HG03460 (cell line): ENCODE measurements around the gene BLACAT1.
"Not testable (repeated sequence)": the region's sequence is repeated elsewhere in the genome, so short reads cannot be mapped to it uniquely, and the experiment has no call there.

Source experiments
- ATAC-seq: cut with Tn5 transposase; IDR thresholded peaks from one replicate; pipeline ENCODE4 v1.9.1; 2021; ENCODE audit not compliant: unreplicated experiment

The BLACAT1 gene

GRCh38 chr1:205442051-205442725, 13.7 kb downstream of the BLACAT1 start:
- ATAC-seq = no peak

- ATAC-seq = no peak
Observed at GRCh38 chr1:205441716-205442050, 14.2 kb downstream of the BLACAT1 start.

- no peak for ATAC-seq
Observed at GRCh38 chr1:205441318-205441633, 14.6 kb downstream of the BLACAT1 start.

- peak; percentile 66 for ATAC-seq
Observed at GRCh38 chr1:205440476-205441317, 15.1 kb downstream of the BLACAT1 start.

- no peak for ATAC-seq
Observed at GRCh38 chr1:205440121-205440475, 15.7 kb downstream of the BLACAT1 start.

- no peak for ATAC-seq
Observed at GRCh38 chr1:205438213-205439158, 17.4 kb downstream of the BLACAT1 start.

GRCh38 chr1:205437570-205437969, 18.3 kb downstream of the BLACAT1 start:
- no peak for ATAC-seq

- ATAC-seq = no peak
Observed at GRCh38 chr1:205436776-205437410, 19.0 kb downstream of the BLACAT1 start.

- ATAC-seq = no peak
Observed at GRCh38 chr1:205435578-205436573, 20.0 kb downstream of the BLACAT1 start.

GRCh38 chr1:205434738-205435137, 21.1 kb downstream of the BLACAT1 start:
- ATAC-seq = no peak

GRCh38 chr1:205432692-205433091, 23.2 kb downstream of the BLACAT1 start:
- not testable (repeated sequence) for ATAC-seq

GRCh38 chr1:205432116-205432515, 23.7 kb downstream of the BLACAT1 start:
- ATAC-seq = no peak

- ATAC-seq = no peak
Observed at GRCh38 chr1:205430696-205431305, 25.0 kb downstream of the BLACAT1 start.

GRCh38 chr1:205429762-205430695, 25.8 kb downstream of the BLACAT1 start:
- no peak for ATAC-seq

GRCh38 chr1:205424901-205425600, 30.8 kb downstream of the BLACAT1 start:
- no peak for ATAC-seq

- no peak for ATAC-seq
Observed at GRCh38 chr1:205423814-205424399, 31.9 kb downstream of the BLACAT1 start.

- ATAC-seq = no peak
Observed at GRCh38 chr1:205422993-205423642, 32.7 kb downstream of the BLACAT1 start.
